Suprapubic skin (tissue), 4 donors: ENCODE data around the gene ZNF805.

Source experiments
- CTCF ChIP-seq, 2 donors: fragments of 200-600 bp in 1 of 2; fragments of 450-650 bp in 1 of 2; sonication (generic) in 1 of 2; IDR thresholded peaks; one replicate each; pipeline ENCODE4 v1.5.1; 2016 to 2019; ENCODE audit warnings: antibody characterized with exemption in 2 of 2, mild to moderate bottlenecking in 1 of 2, moderate library complexity in 1 of 2
- EP300 ChIP-seq: sonication (generic); formaldehyde crosslinking; IDR thresholded peaks from one replicate; pipeline ENCODE4 v1.6.1; 2017; ENCODE audit warnings: antibody characterized with exemption
- POLR2A ChIP-seq, 2 donors: fragments of 450-650 bp; IDR thresholded peaks; one replicate each; pipeline ENCODE4 v1.6.1; 2017; ENCODE audit warnings: antibody characterized with exemption in 2 of 2, mild to moderate bottlenecking in 2 of 2, moderate library complexity in 2 of 2
- POLR2AphosphoS5 ChIP-seq, 3 donors: sonication (generic); formaldehyde crosslinking; IDR thresholded peaks; one replicate each; pipeline ENCODE4 v1.6.1; 2017; ENCODE audit warnings: antibody characterized with exemption in 3 of 3

GRCh38 chr19:57280962-57281400 lies 40.5 kb downstream of the ZNF805 start:
- TF ChIP-seq CTCF (IDR thresholded peaks at IDR 0.05) (no peak), POLR2AphosphoS5 (IDR thresholded peaks at IDR 0.05) (no peak), EP300 (no peak), POLR2A (IDR thresholded peaks at IDR 0.05) (no peak)
